Caco-2 (cell line): Measurements from ENCODE around the gene MAD1L1. TPM values are rescaled to one million over a fixed set of nuclear protein-coding genes. Genes with fewer than 3 reads are reported as not detected.

ENCODE experiments used
- BruUV-seq: library from RNA; stranded (reverse); fragments of 400-500 nt; replicated peaks from 2 replicates; lab custom pipeline; 2021; lab: Mats Ljungman, UMichigan
- CTCF ChIA-PET: fragments of 300-600 bp; sonication (Branson Sonifier 250); formaldehyde crosslinking; loops from one replicate; lab custom pipeline; 2022; ENCODE audit warnings: antibody characterized with exemption; lab: Charles Lee
- POLR2A ChIA-PET: fragments of 300-600 bp; sonication (Branson Sonifier 250); formaldehyde crosslinking; loops from one replicate; lab custom pipeline; 2022; ENCODE audit warnings: antibody characterized with exemption; lab: Charles Lee
- DNase-seq, 2 experiments: peaks; one replicate each; pipeline versions ENCODE4 v3.0.0 to v3.0.0-alpha.2; 2020 to 2022
- H3K27me3 ChIP-seq: replicated peaks from 2 replicates; pipeline ENCODE4 v1.6.0; 2011; ENCODE audit warnings: low read length; ENCODE audit not compliant: control insufficient read depth, insufficient read depth
- H3K36me3 ChIP-seq: 2 replicates; pipeline ENCODE4 v1.5.1; 2011; ENCODE audit warnings: low read length; ENCODE audit not compliant: control insufficient read depth, insufficient read depth
- H3K4me1 ChIP-seq: fragments of 250-450 bp; sonication (Bioruptor Pico); 2 replicates; pipeline ENCODE4 v1.5.1; 2020; ENCODE audit warnings: mild to moderate bottlenecking
- H3K4me3 ChIP-seq: 2 replicates; pipeline ENCODE4 v1.5.1; 2011; ENCODE audit warnings: low read depth, mild to moderate bottlenecking, control low read depth, low read length
- H3K9me3 ChIP-seq: fragments of 250-450 bp; sonication (Bioruptor Pico); 2 replicates; pipeline ENCODE4 v1.5.1; 2020; ENCODE audit warnings: mild to moderate bottlenecking, moderate library complexity
- H3K27ac Mint-ChIP-seq: one replicate; pipeline ENCODE4 v1.8.0; 2022; ENCODE audit warnings: mixed read lengths; ENCODE audit not compliant: unreplicated experiment
- H3K27me3 Mint-ChIP-seq: one replicate; pipeline ENCODE4 v1.8.0; 2022; ENCODE audit warnings: mixed read lengths; ENCODE audit not compliant: insufficient read depth, unreplicated experiment
- H3K36me3 Mint-ChIP-seq: one replicate; pipeline ENCODE4 v1.8.0; 2022; ENCODE audit warnings: mild to moderate bottlenecking, mixed read lengths; ENCODE audit not compliant: insufficient read depth, unreplicated experiment
- H3K4me1 Mint-ChIP-seq: one replicate; pipeline ENCODE4 v1.8.0; 2022; ENCODE audit warnings: low read depth, mixed read lengths; ENCODE audit not compliant: unreplicated experiment
- H3K4me3 Mint-ChIP-seq: one replicate; pipeline ENCODE4 v1.8.0; 2022; ENCODE audit warnings: mild to moderate bottlenecking, moderate library complexity, mixed read lengths; ENCODE audit not compliant: unreplicated experiment
- H3K9me3 Mint-ChIP-seq: one replicate; pipeline ENCODE4 v1.8.0; 2022; ENCODE audit warnings: mixed read lengths; ENCODE audit not compliant: unreplicated experiment
- CTCF ChIP-seq, 2 experiments: fragments of 200-600 bp in 1 of 2; IDR thresholded peaks; 1 replicate in 1 of 2; 2 replicates in 1 of 2; pipeline versions ENCODE4 v1.5.1 to v1.8.0; 2011 to 2022; ENCODE audit warnings: antibody characterized with exemption in 1 of 2, control low read depth in 1 of 2, inconsistent platforms in 1 of 2, low read depth in 1 of 2, low read length in 1 of 2, mild to moderate bottlenecking in 1 of 2, moderate library complexity in 1 of 2; ENCODE audit not compliant: insufficient read depth in 1 of 2, severe bottlenecking in 1 of 2, unreplicated experiment in 1 of 2
- intact Hi-C: fragments of 100-400 bp; cut with micrococcal nuclease; formaldehyde crosslinking; loops from one replicate; pipeline ENCODE4 v1.10.0; 2022; ENCODE audit not compliant: unreplicated experiment
- total RNA-seq: library from RNA; stranded (reverse); gene quantifications from 2 replicates; pipeline ENCODE4 v1.2.3, GENCODE V29; 2022

MAD1L1 gene
- total RNA-seq, 1 experiment from 2014 or later: 58.6 TPM

DNA sequence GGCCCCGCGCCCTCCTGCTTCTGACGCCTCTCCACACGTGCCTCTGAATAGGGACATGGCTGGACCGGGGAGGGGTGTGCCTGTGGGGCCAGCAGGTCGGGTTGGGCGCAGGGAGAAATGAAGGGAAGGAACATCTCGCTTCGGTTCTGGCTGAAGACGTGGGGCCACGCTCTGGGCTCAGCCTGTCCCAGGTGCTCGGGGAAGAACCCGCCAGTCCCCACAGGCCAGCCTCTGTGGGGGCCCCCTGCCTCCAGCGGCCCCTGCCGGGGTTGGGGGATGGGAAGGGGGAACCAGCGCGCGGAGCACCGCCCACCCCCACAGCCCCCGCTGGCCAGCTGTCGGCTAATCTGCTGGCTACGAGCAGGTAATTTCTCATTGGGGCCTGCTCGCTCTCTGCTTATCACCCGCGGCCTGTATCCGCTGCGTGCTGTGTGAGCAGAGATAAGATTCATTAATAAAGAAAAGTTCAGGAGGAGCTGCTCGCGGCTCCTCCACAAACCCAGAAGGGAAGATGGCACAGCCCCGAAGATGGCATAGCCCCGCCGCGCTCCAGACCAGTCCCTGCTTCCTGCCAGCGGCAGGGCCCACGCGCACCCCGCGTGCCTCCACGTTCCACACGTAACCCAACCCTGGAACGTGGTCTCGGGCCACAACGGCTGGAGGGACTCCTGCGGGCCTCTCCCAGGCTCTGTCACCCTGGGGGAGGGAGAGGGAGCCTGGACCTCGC, 376.4 kb downstream of the MAD1L1 start:
- Histone ChIP-seq H3K4me1 (no peaks in the 10 kb centered on the region), H3K4me3 (no peak overlapping the region), H3K27me3 (no peaks in the 10 kb centered on the region), H3K9me3 (no peaks in the 10 kb centered on the region), H3K36me3 (no peaks in the 10 kb centered on the region)
- no peak for TF ChIP-seq CTCF (IDR thresholded peaks at IDR 0.05; ENCODE audit: insufficient read depth in 1 of 2, low read depth in 1 of 2, low read length in 1 of 2, severe bottlenecking in 1 of 2, unreplicated experiment in 1 of 2)
- peak in 1 of 2 experiments; percentile 28 for DNase-seq
- intact Hi-C loops: no loop called here
- no peak overlapping the region for H3K27ac Mint-ChIP-seq
- H3K4me1 Mint-ChIP-seq: no peaks in the 10 kb centered on the region
- H3K9me3 Mint-ChIP-seq: no peaks in the 10 kb centered on the region
- H3K36me3 Mint-ChIP-seq: peaks cover 8% of the 10 kb centered on the region
- ChIA-PET POLR2A (no interaction called here), CTCF (no interaction called here)
- H3K4me3 Mint-ChIP-seq: no peak overlapping the region
- no TSS peak for BruUV-seq
- H3K27me3 Mint-ChIP-seq: no peaks in the 10 kb centered on the region

- POLR2A ChIA-PET: no interaction called here
- Histone ChIP-seq H3K4me3 (no peak overlapping the region), H3K9me3 (no peaks in the 10 kb centered on the region), H3K27me3 (no peaks in the 10 kb centered on the region), H3K4me1 (no peaks in the 10 kb centered on the region), H3K36me3 (no peaks in the 10 kb centered on the region)
- Mint-ChIP-seq H3K36me3 (peaks cover 10% of the 10 kb centered on the region), H3K4me1 (no peaks in the 10 kb centered on the region), H3K27ac (no peak overlapping the region), H3K27me3 (no peaks in the 10 kb centered on the region), H3K9me3 (no peaks in the 10 kb centered on the region), H3K4me3 (no peak overlapping the region)
- DNase-seq: peak in 1 of 2 experiments; percentile 18
- CTCF ChIA-PET: no interaction called here
- TF ChIP-seq CTCF (IDR thresholded peaks at IDR 0.05; ENCODE audit: insufficient read depth in 1 of 2, low read depth in 1 of 2, low read length in 1 of 2, severe bottlenecking in 1 of 2, unreplicated experiment in 1 of 2): no peak
- intact Hi-C loops: no loop called here
- no TSS peak for BruUV-seq
These were observed 377.0 kb downstream of the MAD1L1 start for GRCh38 chr7:1855725-1856160.

DNA sequence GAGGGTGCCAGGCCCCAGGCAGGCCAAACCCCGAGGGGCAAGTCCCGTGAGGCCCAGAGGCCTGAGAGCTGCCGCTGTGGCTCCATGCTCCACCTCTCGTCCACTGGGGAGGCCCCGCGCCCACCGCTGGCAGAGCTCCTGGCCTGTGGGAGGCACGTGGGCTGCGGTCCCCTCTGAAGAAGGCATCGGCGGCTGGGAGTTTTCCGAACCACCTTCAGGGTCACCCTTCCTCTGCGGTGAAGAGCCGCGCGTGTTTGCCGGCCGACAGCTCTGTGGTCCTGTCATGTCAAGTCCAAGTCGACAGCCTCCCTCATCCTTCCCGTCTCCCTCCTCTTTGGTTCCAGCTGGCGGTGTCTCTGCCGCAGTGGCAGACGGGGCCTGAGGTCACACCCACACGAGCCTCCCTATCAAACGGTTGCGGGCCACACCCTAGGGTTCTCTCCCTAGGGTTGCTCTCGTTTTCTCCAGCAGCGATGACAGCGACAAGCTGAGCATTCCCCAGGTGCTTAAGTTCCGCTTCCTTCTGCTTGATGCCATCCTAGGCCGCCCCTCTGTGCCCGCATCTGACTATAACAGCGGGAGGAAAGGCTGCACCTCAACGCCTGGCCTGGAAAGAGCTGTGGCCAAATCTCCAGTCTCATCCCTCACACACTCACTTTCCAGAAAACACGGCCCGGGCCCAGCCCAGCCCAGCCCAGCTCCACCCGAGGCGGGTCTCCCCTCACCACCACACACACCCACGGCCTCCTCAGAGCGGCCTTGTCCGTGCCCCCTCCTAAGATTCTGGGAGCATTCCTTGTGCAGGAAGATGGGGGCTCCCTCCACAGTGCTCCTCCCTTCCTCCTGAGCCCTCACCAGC, 377.6 kb downstream of the MAD1L1 start:
- Mint-ChIP-seq H3K27me3 (no peaks in the 10 kb centered on the region), H3K27ac (no peak overlapping the region)
- intact Hi-C loops: no loop called here

More for the DNA sequence above, 377.6 kb downstream of the MAD1L1 start:
- Histone ChIP-seq H3K36me3 (no peaks in the 10 kb centered on the region), H3K4me1 (no peaks in the 10 kb centered on the region), H3K9me3 (no peaks in the 10 kb centered on the region), H3K4me3 (no peak overlapping the region), H3K27me3 (no peaks in the 10 kb centered on the region)
- peak in 1 of 2 experiments; percentile 28 for DNase-seq
- POLR2A ChIA-PET: no interaction called here
- Mint-ChIP-seq H3K9me3 (no peaks in the 10 kb centered on the region), H3K4me1 (no peaks in the 10 kb centered on the region), H3K4me3 (no peak overlapping the region), H3K36me3 (peaks cover 14% of the 10 kb centered on the region)
- CTCF ChIA-PET: no interaction called here
- no peak for TF ChIP-seq CTCF (IDR thresholded peaks at IDR 0.05; ENCODE audit: insufficient read depth in 1 of 2, low read depth in 1 of 2, low read length in 1 of 2, severe bottlenecking in 1 of 2, unreplicated experiment in 1 of 2)
- no TSS peak for BruUV-seq
